Adrenal gland (tissue), 12 donors: ENCODE measurements around the gene TMIGD1. TPM values are rescaled to one million over a fixed set of nuclear protein-coding genes. Genes with fewer than 3 reads are reported as not detected.

Experiments used
- DNase-seq, 7 donors: peaks; one replicate each; pipeline ENCODE4 v3.0.0-alpha.2; 2019 to 2020
- H3K27ac ChIP-seq, 5 donors: fragments of 200-600 bp; sonication (generic) in 4 of 5; 1 replicate in 3 of 5; 2 replicates in 2 of 5; pipeline versions ENCODE4 v1.5.1 to v1.8.0; 2016 to 2020; ENCODE audit warnings: mild to moderate bottlenecking in 1 of 5
- H3K27me3 ChIP-seq: fragments of 200-600 bp; 2 replicates; pipeline ENCODE4 v1.8.0; 2021
- H3K36me3 ChIP-seq, 2 donors: fragments of 200-600 bp; replicated peaks in 1 of 2; 1 replicate in 1 of 2; 2 replicates in 1 of 2; pipeline versions ENCODE4 v1.5.1 to v1.8.0; 2018 to 2022
- H3K4me1 ChIP-seq, 2 donors: fragments of 200-600 bp; replicated peaks in 1 of 2; 1 replicate in 1 of 2; 2 replicates in 1 of 2; pipeline versions ENCODE4 v1.5.1 to v1.8.0; 2018 to 2021
- H3K4me3 ChIP-seq, 4 donors: fragments of 200-600 bp; sonication (generic) in 3 of 4; one replicate each; pipeline ENCODE4 v1.5.1; 2016 to 2018
- H3K9me3 ChIP-seq, 3 donors: fragments of 200-600 bp; sonication (generic) in 1 of 3; replicated peaks in 1 of 3; 1 replicate in 2 of 3; 2 replicates in 1 of 3; pipeline versions ENCODE4 v1.5.1 to v1.8.0; 2016 to 2021
- CTCF ChIP-seq, 6 experiments: fragments of 450-650 bp in 4 of 6; fragments of 200-600 bp in 2 of 6; sonication (generic) in 1 of 6; IDR thresholded peaks; 1 replicate in 5 of 6; 2 replicates in 1 of 6; pipeline versions ENCODE4 v1.5.1 to v1.8.0; 2016 to 2021; ENCODE audit warnings: antibody characterized with exemption in 6 of 6, mild to moderate bottlenecking in 2 of 6, moderate library complexity in 1 of 6
- POLR2A ChIP-seq, 2 donors: fragments of 450-650 bp; IDR thresholded peaks; one replicate each; pipeline ENCODE4 v1.6.1; 2017; ENCODE audit warnings: antibody characterized with exemption in 2 of 2, mild to moderate bottlenecking in 2 of 2, moderate library complexity in 1 of 2
- WGBS, 4 donors: extraction: QIAGEN DNeasy Blood & Tissue Kit in 2 of 4; methylation state at CpG; one replicate each; pipeline versions ENCODE4 v1.1.5 to v1.1.7; 2013 to 2017; 5-methylcytosine and 5-hydroxymethylcytosine counted together
- intact Hi-C, 2 donors: fragments of 100-400 bp; cut with DNase I; formaldehyde crosslinking; loops; one replicate each; pipeline versions ENCODE4 v1.14.1 to v1.15.0; 2022 to 2023
- polyA plus RNA-seq, 3 donors: library from polyadenylated mRNA; stranded (reverse); fragments of 200-250 nt in 2 of 3; fragments of 350-450 nt in 1 of 3; fragmentation: Illumina TruSeq in 1 of 3; extraction: RNeasy Lipid Tissue Mini Kit (QIAGEN cat#74804) in 1 of 3; gene quantifications; one replicate each; pipeline ENCODE4 v1.2.3, GENCODE V29; 2013 to 2014
- total RNA-seq, 9 donors: library from RNA; depleted of rRNA in 4 of 9; stranded (reverse); fragments of >200 nt in 4 of 9; fragments of 120-200 nt in 1 of 9; fragmentation: NEBNext Ultra II Directional in 1 of 9; extraction: Animal tissue kit (Norgen Biotek cat#: 25700) in 1 of 9; gene quantifications; one replicate each; pipeline versions ENCODE4 v1.1.0 to v1.2.4, GENCODE V29; 2013 to 2023
- donor health status: healthy with polysubstance abuse.
- donor health status: Bipolar disorder and iron deficiency.
- donor health status: DM: yes; HTN: yes; CAD: no.
- donor health status: DM: no; HTN: no; CAD: no.
- donor health status: DM: no; HTN: no; CAD: no.
- donor health status: DM: yes; HTN: yes; CAD: no.

Gene TMIGD1
- total and polyA plus RNA-seq, 12 donors: not detected

GRCh38 chr17:30372755-30373154 is 38.9 kb upstream of the TMIGD1 start:
- no peak overlapping the region for H3K4me3 ChIP-seq
- intact Hi-C loops: no loop called here
- TF ChIP-seq CTCF (IDR thresholded peaks at IDR 0.05) (no peak), POLR2A (IDR thresholded peaks at IDR 0.05) (no peak)
- H3K36me3 ChIP-seq: no peaks in the 10 kb centered on the region
- no peak overlapping the region for H3K27ac ChIP-seq
- no peaks in the 10 kb centered on the region for H3K9me3 ChIP-seq
- 74 to 80% (median 78%) methylated on average over 2 of the region's 2 CpGs for WGBS, 4 donors
- no peaks in the 10 kb centered on the region for H3K27me3 ChIP-seq
- H3K4me1 ChIP-seq: no peaks in the 10 kb centered on the region
- no peak for DNase-seq

GRCh38 chr17:30369995-30370394 is 36.1 kb upstream of the TMIGD1 start:
- no peaks in the 10 kb centered on the region for H3K4me1 ChIP-seq
- no peaks in the 10 kb centered on the region for H3K36me3 ChIP-seq
- no peak overlapping the region for H3K4me3 ChIP-seq
- DNase-seq: no peak
- no peak overlapping the region for H3K27ac ChIP-seq
- TF ChIP-seq CTCF (IDR thresholded peaks at IDR 0.05): no peak
- TF ChIP-seq POLR2A (IDR thresholded peaks at IDR 0.05): no peak
- intact Hi-C loops: no loop called here
- H3K9me3 ChIP-seq: no peaks in the 10 kb centered on the region
- H3K27me3 ChIP-seq: no peaks in the 10 kb centered on the region

- TF ChIP-seq CTCF (IDR thresholded peaks at IDR 0.05): no peak
- TF ChIP-seq POLR2A (IDR thresholded peaks at IDR 0.05): no peak
- H3K4me3 ChIP-seq: no peak overlapping the region
- no peaks in the 10 kb centered on the region for H3K4me1 ChIP-seq
- no peaks in the 10 kb centered on the region for H3K9me3 ChIP-seq
- no peaks in the 10 kb centered on the region for H3K27me3 ChIP-seq
- no peaks in the 10 kb centered on the region for H3K36me3 ChIP-seq
- no peak for DNase-seq
- intact Hi-C loops: no loop called here
- no peak overlapping the region for H3K27ac ChIP-seq
- WGBS, 4 donors: 80 to 82% (median 82%) methylated on average over 13 of the region's 13 CpGs
Observed at GRCh38 chr17:30368912-30369720, 35.3 kb upstream of the TMIGD1 start.

- Histone ChIP-seq H3K4me1 (no peaks in the 10 kb centered on the region), H3K9me3 (no peaks in the 10 kb centered on the region), H3K4me3 (no peak overlapping the region), H3K36me3 (no peaks in the 10 kb centered on the region), H3K27ac (no peak overlapping the region), H3K27me3 (no peaks in the 10 kb centered on the region)
- 70 to 82% (median 77%) methylated on average over 3 of the region's 3 CpGs for WGBS, 4 donors
- DNase-seq: no peak
- TF ChIP-seq POLR2A (IDR thresholded peaks at IDR 0.05): no peak
- TF ChIP-seq CTCF (IDR thresholded peaks at IDR 0.05): no peak
- intact Hi-C loops: no loop called here
Observed at GRCh38 chr17:30366536-30366935, 32.7 kb upstream of the TMIGD1 start.
